HepG2 (cell line): ENCODE measurements around the gene SMURF2. TPM values are rescaled to one million over a fixed set of nuclear protein-coding genes. Genes with fewer than 3 reads are reported as not detected.
"Not testable (repeated sequence)": the region's sequence is repeated elsewhere in the genome, so short reads cannot be mapped to it uniquely, and the experiment has no call there.

Experiments
- ATAC-seq: fragments of 200-7000 bp; cut with Tn5 transposase; 3 replicates; pipeline ENCODE4 v1.9.1; 2020; ENCODE audit warnings: mild to moderate bottlenecking, moderate library complexity
- BruUV-seq: library from RNA; stranded (reverse); fragments of 400-500 nt; replicated peaks from 2 replicates; lab custom pipeline; 2021; lab: Mats Ljungman, UMichigan
- CTCF ChIA-PET: fragments of 300-600 bp; formaldehyde crosslinking; extraction: SDS; loops from one replicate; lab custom pipeline; 2021; ENCODE audit warnings: low total read pairs, inconsistent platforms, low intra/inter-chr PET ratio; lab: Yijun Ruan, JAX
- POLR2A ChIA-PET: fragments of 350-600 bp; sonication (Branson Sonifier 250); formaldehyde crosslinking; loops from one replicate; lab custom pipeline; 2020; ENCODE audit warnings: antibody characterized with exemption, inconsistent platforms; lab: Yijun Ruan, JAX
- DNase-seq: peaks from one replicate; pipeline ENCODE4 v3.0.0-alpha.2; 2015; ENCODE audit warnings: low spot score
- FAIRE-seq: peaks from 3 replicates; lab custom pipeline; 2011; peaks lifted over from hg19 to GRCh38; lab: Jason Lieb, UNC
- H2AFZ ChIP-seq: one replicate; pipeline ENCODE4 v1.6.1; 2011; ENCODE audit warnings: low read length, inconsistent platforms
- H3K27ac ChIP-seq: fragments of 300-600 bp; 3 replicates; pipeline ENCODE4 v1.8.0; 2011; ENCODE audit warnings: mixed run types, mild to moderate bottlenecking, mixed read lengths, low read length, inconsistent platforms; ENCODE audit not compliant: insufficient read depth; ENCODE audit errors: extremely low read length
- H3K27me3 ChIP-seq, 2 experiments: fragments of 200-600 bp in 1 of 2; 2 replicates in 1 of 2; 3 replicates in 1 of 2; pipeline versions ENCODE4 v1.6.0 to v1.8.0; 2011; ENCODE audit warnings: low read length in 2 of 2, mild to moderate bottlenecking in 2 of 2, moderate library complexity in 2 of 2, inconsistent platforms in 1 of 2; ENCODE audit not compliant: insufficient read depth in 2 of 2, control insufficient read depth in 1 of 2
- H3K36me3 ChIP-seq, 2 experiments: fragments of 200-600 bp in 1 of 2; replicated peaks in 1 of 2; 2 replicates in 1 of 2; 3 replicates in 1 of 2; pipeline versions ENCODE4 v1.5.1 to v1.8.0; 2011; ENCODE audit warnings: low read length in 2 of 2, inconsistent platforms in 1 of 2; ENCODE audit not compliant: insufficient read depth in 2 of 2, control insufficient read depth in 1 of 2
- H3K4me1 ChIP-seq: 2 replicates; pipeline ENCODE4 v1.5.1; 2012; ENCODE audit warnings: low read length, inconsistent platforms; ENCODE audit not compliant: insufficient read depth
- H3K4me2 ChIP-seq: 2 replicates; pipeline ENCODE4 v1.6.0; 2011; ENCODE audit warnings: low read depth, low read length, inconsistent platforms
- H3K4me3 ChIP-seq, 3 experiments: fragments of 200-600 bp in 1 of 3; sonication (generic), shearing (Covaris generic) in 1 of 3; replicated peaks in 1 of 3; 2 replicates each; pipeline ENCODE4 v1.5.1; 2011 to 2016; ENCODE audit warnings: low read length in 3 of 3, inconsistent platforms in 2 of 3, low read depth in 2 of 3, mild to moderate bottlenecking in 2 of 3, control low read depth in 1 of 3, mixed read lengths in 1 of 3; ENCODE audit not compliant: insufficient read depth in 1 of 3
- H3K79me2 ChIP-seq: one replicate; pipeline ENCODE4 v1.6.1; 2011; ENCODE audit warnings: low read length, inconsistent platforms; ENCODE audit not compliant: insufficient read depth
- H3K9ac ChIP-seq: 2 replicates; pipeline ENCODE4 v1.6.0; 2011; ENCODE audit warnings: mild to moderate bottlenecking, low read depth, low read length, inconsistent platforms; ENCODE audit not compliant: insufficient read depth
- H3K9me3 ChIP-seq: 2 replicates; pipeline ENCODE4 v1.5.1; 2012; ENCODE audit warnings: mild to moderate bottlenecking, low read length
- H4K20me1 ChIP-seq: 2 replicates; pipeline ENCODE4 v1.6.0; 2011; ENCODE audit warnings: inconsistent platforms, mild to moderate bottlenecking, low read length, moderate library complexity; ENCODE audit not compliant: insufficient read depth
- ASH2L ChIP-seq: fragments of 300-600, 200-600 bp; sonication (generic); IDR thresholded peaks from 2 replicates; pipeline ENCODE4 v1.7.0; 2017; ENCODE audit warnings: low read depth, mild to moderate bottlenecking, moderate library complexity, mixed read lengths, low read length; ENCODE audit not compliant: insufficient read length
- LCORL ChIP-seq, 2 experiments: fragments of 450-650 bp in 1 of 2; sonication (generic) in 1 of 2; formaldehyde crosslinking in 1 of 2; IDR thresholded peaks; 2 replicates each; pipeline versions ENCODE4 v1.5.0 to v1.6.1; 2017 to 2020; ENCODE audit warnings: antibody characterized with exemption in 1 of 2, missing genetic modification reagents in 1 of 2
- SAP130 ChIP-seq: IDR thresholded peaks from 2 replicates; pipeline ENCODE4 v1.6.1; 2016; ENCODE audit warnings: low read depth
- ZNF557 ChIP-seq: sonication (generic); formaldehyde crosslinking; IDR thresholded peaks from 2 replicates; pipeline ENCODE4 v1.4.0; 2020; ENCODE audit warnings: missing genetic modification reagents
- ZSCAN29 ChIP-seq: sonication (generic); formaldehyde crosslinking; conservative IDR thresholded peaks from 2 replicates; pipeline ENCODE4 v1.4.0; 2020; ENCODE audit warnings: mild to moderate bottlenecking, missing genetic modification reagents
- WGBS: methylation state at CpG from one replicate; pipeline ENCODE4 v1.1.6; 2017; ENCODE audit warnings: low lambda C conversion rate; 5-methylcytosine and 5-hydroxymethylcytosine counted together
- in situ Hi-C: cut with HindIII; loops from 2 replicates; pipeline ENCODE4 v1.10.0; 2017; ENCODE audit warnings: low pct_unique_long_range_greater_than_20kb; ENCODE audit not compliant: extremely low pct_ligation_motif_present
- intact Hi-C: fragments of 100-400 bp; cut with micrococcal nuclease; formaldehyde crosslinking; loops from one replicate; pipeline ENCODE4 v1.10.0; 2022; ENCODE audit not compliant: unreplicated experiment
- polyA plus RNA-seq, 8 experiments: library from polyadenylated mRNA; depleted of rRNA in 3 of 8; stranded (reverse) in 7 of 8; unstranded in 1 of 8; fragments of >200 nt; fragmentation: Illumina TruSeq in 4 of 8; extraction: Trizol in 4 of 8; gene quantifications; 2 replicates each; pipeline versions ENCODE4 v1.2.1 to v1.2.3, GENCODE V29; 2011 to 2016; ENCODE audit warnings: low read depth in 4 of 8, missing spikeins in 1 of 8, mixed read lengths in 1 of 8; ENCODE audit not compliant: insufficient read depth in 1 of 8
- total RNA-seq, 5 experiments: library from RNA; depleted of rRNA; stranded (reverse); fragments of >200 nt; fragmentation: Illumina TruSeq; extraction: Trizol; gene quantifications; 2 replicates each; pipeline ENCODE4 v1.2.3, GENCODE V29; 2016; ENCODE audit warnings: low read depth in 1 of 5
- TF ChIP-seq, protein P1 (sequence below): IDR thresholded peaks from 2 replicates; pipeline ENCODE4 v1.6.1; 2018; ENCODE audit warnings: missing genetic modification reagents, mild to moderate bottlenecking, missing compliant biosample characterization
- TF ChIP-seq, protein P2 (sequence below): sonication (generic); formaldehyde crosslinking; IDR thresholded peaks from 2 replicates; pipeline ENCODE4 v1.4.0; 2020; ENCODE audit warnings: missing genetic modification reagents
- TF ChIP-seq, protein P3 (sequence below): IDR thresholded peaks from 2 replicates; pipeline ENCODE4 v1.6.1; 2016; ENCODE audit warnings: missing genetic modification reagents, missing compliant biosample characterization
- TF ChIP-seq, protein P4 (sequence below): sonication (generic); formaldehyde crosslinking; IDR thresholded peaks from 2 replicates; pipeline ENCODE4 v1.4.0; 2020; ENCODE audit warnings: missing genetic modification reagents

The SMURF2 gene
- total and polyA plus RNA-seq, 2 of the 13 experiments (the other 11 are each of a cell fraction or from before 2014, with no cell fraction given): 14.9 to 24.3 TPM

DNA sequence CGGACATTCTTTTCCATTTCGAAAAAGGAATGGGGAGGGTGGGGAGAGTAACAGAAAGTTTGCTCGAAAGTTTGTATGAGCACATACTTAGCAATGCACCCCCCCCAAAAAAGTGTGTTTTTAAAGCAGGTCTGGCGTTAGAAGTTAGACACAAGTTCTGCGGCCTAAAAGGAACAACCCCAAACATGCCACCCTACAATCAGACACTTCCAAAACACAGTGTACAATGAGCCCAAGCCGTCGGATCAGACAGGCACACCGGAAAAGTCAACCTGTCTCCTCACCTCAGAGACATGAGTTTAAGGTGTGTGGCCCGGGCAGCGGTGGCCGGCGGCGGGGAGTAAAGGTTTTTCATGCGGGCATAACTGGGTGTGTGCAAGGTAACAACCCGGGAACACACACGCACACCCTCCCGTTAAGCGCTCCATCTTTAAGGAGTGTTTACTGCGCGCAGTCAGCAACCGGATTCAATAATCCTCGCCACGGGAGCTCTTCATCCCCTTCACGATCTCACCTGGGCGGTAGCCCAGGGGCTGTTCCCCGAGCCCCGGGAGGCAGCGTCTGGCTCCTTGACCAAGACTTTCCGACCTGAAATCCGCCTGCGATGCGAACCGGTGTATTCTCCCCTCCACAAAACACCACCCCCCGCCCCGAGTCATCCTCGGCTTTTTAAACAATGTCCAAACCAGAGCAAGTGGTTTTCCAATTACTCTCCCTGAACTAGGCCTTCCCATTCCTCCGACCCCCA is 955 bp downstream of the SMURF2 start (continued):
- TF ChIP-seq, protein P1, sequence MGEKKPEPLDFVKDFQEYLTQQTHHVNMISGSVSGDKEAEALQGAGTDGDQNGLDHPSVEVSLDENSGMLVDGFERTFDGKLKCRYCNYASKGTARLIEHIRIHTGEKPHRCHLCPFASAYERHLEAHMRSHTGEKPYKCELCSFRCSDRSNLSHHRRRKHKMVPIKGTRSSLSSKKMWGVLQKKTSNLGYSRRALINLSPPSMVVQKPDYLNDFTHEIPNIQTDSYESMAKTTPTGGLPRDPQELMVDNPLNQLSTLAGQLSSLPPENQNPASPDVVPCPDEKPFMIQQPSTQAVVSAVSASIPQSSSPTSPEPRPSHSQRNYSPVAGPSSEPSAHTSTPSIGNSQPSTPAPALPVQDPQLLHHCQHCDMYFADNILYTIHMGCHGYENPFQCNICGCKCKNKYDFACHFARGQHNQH (CRISPR knock-in tag): peak; percentile 81
- TF ChIP-seq ASH2L: peak; percentile 38
- not testable (repeated sequence) for TF ChIP-seq LCORL (IDR thresholded peaks at IDR 0.05)
- TF ChIP-seq LCORL (CRISPR knock-in tag; IDR thresholded peaks at IDR 0.05): 0 out of 2 replicates have a peak, but pooled peaks have one; percentile 26
- 0 out of 2 replicates have a peak, but pooled peaks have one; percentile 20 for TF ChIP-seq ZNF557 (CRISPR knock-in tag)

DNA sequence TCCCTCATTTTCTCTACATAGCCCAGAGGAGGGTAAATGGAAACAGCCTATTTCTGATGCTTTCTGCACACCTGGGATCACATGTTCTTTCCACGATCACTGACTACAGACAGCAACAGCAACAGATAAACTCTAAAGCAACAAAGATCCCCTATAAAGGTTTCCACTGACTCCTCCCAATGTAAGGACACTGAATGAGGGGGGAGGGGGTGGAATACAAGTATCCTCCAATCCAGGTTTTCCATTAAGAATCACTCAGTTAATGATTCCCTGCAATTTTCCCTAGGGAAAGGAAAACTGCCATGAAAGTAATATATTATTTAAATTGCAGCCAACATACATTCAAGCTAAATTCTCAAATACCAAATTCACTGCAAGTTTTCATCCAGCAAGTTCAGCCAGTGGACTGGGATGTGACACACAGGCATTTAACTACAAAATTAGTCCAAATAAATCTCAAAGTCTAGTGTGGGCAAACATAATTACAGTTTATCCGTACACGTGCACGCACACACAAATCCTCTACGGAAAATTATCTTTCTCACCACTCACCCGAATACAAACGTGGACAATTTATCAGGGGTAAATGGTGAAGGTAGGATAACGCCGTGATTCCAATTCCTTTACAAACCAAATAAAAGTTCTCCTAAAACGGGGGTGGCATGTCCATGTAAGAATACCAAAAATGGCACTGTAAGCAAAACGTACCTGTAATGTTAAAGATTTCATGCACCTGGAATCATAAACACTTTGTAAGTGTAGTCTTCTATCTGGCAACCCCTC is 1.7 kb downstream of the SMURF2 start:
- 4% methylated on average over 11 of the region's 11 CpGs for WGBS
- ATAC-seq, in situ Hi-C loops, H4K20me1 ChIP-seq, H3K27me3 ChIP-seq, H3K36me3 ChIP-seq, FAIRE-seq, CTCF ChIA-PET, H2AFZ ChIP-seq, BruUV-seq, H3K9me3 ChIP-seq: not testable (repeated sequence)
- H3K9ac ChIP-seq: peak overlapping the region; percentile 79
- DNase-seq: peak; percentile 50
- H3K4me3 ChIP-seq: peak overlapping the region; percentile 87 to 94 (median 90)
- peak overlapping the region; percentile 57 for H3K27ac ChIP-seq
- peaks cover 51% of the 10 kb centered on the region for H3K4me1 ChIP-seq
- peak overlapping the region; percentile 95 for H3K4me2 ChIP-seq
- POLR2A ChIA-PET: interaction anchor here (2.8 kb wide), 1 partner anchor 154 kb away, joined by 18 read pairs; the partner anchor contains the start of genes CEP95 and DDX5
- intact Hi-C loops: loop anchor here (5.0 kb wide), 3 partner anchors 77 to 153 kb away; partner anchors contain the start of genes CEP95 and DDX5
- peaks cover 60% of the 10 kb centered on the region for H3K79me2 ChIP-seq
- 0 out of 2 replicates have a peak, but pooled peaks have one; percentile 5 for TF ChIP-seq ZSCAN29 (CRISPR knock-in tag)
- TF ChIP-seq, protein P2, sequence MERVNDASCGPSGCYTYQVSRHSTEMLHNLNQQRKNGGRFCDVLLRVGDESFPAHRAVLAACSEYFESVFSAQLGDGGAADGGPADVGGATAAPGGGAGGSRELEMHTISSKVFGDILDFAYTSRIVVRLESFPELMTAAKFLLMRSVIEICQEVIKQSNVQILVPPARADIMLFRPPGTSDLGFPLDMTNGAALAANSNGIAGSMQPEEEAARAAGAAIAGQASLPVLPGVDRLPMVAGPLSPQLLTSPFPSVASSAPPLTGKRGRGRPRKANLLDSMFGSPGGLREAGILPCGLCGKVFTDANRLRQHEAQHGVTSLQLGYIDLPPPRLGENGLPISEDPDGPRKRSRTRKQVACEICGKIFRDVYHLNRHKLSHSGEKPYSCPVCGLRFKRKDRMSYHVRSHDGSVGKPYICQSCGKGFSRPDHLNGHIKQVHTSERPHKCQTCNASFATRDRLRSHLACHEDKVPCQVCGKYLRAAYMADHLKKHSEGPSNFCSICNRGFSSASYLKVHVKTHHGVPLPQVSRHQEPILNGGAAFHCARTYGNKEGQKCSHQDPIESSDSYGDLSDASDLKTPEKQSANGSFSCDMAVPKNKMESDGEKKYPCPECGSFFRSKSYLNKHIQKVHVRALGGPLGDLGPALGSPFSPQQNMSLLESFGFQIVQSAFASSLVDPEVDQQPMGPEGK (CRISPR knock-in tag): 0 out of 2 replicates have a peak, but pooled peaks have one; percentile 12
- TF ChIP-seq, protein P3, sequence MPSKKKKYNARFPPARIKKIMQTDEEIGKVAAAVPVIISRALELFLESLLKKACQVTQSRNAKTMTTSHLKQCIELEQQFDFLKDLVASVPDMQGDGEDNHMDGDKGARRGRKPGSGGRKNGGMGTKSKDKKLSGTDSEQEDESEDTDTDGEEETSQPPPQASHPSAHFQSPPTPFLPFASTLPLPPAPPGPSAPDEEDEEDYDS: peak; percentile 58
- TF ChIP-seq, protein P4, sequence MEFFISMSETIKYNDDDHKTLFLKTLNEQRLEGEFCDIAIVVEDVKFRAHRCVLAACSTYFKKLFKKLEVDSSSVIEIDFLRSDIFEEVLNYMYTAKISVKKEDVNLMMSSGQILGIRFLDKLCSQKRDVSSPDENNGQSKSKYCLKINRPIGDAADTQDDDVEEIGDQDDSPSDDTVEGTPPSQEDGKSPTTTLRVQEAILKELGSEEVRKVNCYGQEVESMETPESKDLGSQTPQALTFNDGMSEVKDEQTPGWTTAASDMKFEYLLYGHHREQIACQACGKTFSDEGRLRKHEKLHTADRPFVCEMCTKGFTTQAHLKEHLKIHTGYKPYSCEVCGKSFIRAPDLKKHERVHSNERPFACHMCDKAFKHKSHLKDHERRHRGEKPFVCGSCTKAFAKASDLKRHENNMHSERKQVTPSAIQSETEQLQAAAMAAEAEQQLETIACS: 0 out of 2 replicates have a peak, but pooled peaks have one; percentile 14
- TF ChIP-seq SAP130 (CRISPR knock-in tag): peak; percentile 30; the same call in 1 of the 2 replicates
